Stimulated activated CD8-positive, alpha-beta memory T cell treated with anti-CD3 and anti-CD28 coated beads, Interleukin-7, amount 100 ng/mL, for 48 hours (primary cell): ENCODE data around the gene TMLHE.
A peak's percentile ranks its signal among the peaks of the same experiment; 100 is the strongest.
"Not testable (repeated sequence)": the region's sequence is repeated elsewhere in the genome, so short reads cannot be mapped to it uniquely, and the experiment has no call there.

Experiments used
- DNase-seq, 2 donors: peaks; one replicate each; pipeline ENCODE4 v3.0.0-alpha.2; 2020; ENCODE audit warnings: low read depth in 1 of 2; ENCODE audit errors: extremely low read depth in 1 of 2

The TMLHE gene

GRCh38 chrX:155612312-155613224, at the start of gene TMLHE, which contains the start of gene SPRY3:
TMLHE (minus strand) TSS chrX:155612952; CDS start chrX:155545276, 67,676 bp downstream.
SPRY3 (plus strand) TSS chrX:155612586.
- peak; percentile 39 to 47 for DNase-seq

GRCh38 chrX:155662282-155662681, 49.5 kb upstream of the TMLHE start:
- DNase-seq, result no peak

GRCh38 chrX:155645180-155645579, 32.4 kb upstream of the TMLHE start:
- no peak for DNase-seq

- no peak for DNase-seq
Measured at GRCh38 chrX:155643240-155643639, 30.5 kb upstream of the TMLHE start.

GRCh38 chrX:155641371-155641770, 28.6 kb upstream of the TMLHE start:
- not testable (repeated sequence) for DNase-seq

GRCh38 chrX:155637714-155638113, 25.0 kb upstream of the TMLHE start:
- no peak for DNase-seq

- DNase-seq, result not testable (repeated sequence)
Measured at GRCh38 chrX:155635019-155635418, 22.3 kb upstream of the TMLHE start.

GRCh38 chrX:155632431-155633100, 19.8 kb upstream of the TMLHE start:
- DNase-seq, result no peak

GRCh38 chrX:155620110-155620509, 7.4 kb upstream of the TMLHE start:
- not testable (repeated sequence) for DNase-seq

- no peak for DNase-seq
Measured at GRCh38 chrX:155615938-155616337, 3.2 kb upstream of the TMLHE start.

- DNase-seq, result no peak
Measured at GRCh38 chrX:155613927-155614559, 1.3 kb upstream of the TMLHE start.

GRCh38 chrX:155611302-155611701, 1.4 kb downstream of the TMLHE start:
- DNase-seq, result no peak

- no peak for DNase-seq
Measured at GRCh38 chrX:155592981-155593380, 19.8 kb downstream of the TMLHE start.

GRCh38 chrX:155592331-155592730, 20.4 kb downstream of the TMLHE start:
- no peak for DNase-seq

- no peak for DNase-seq
Measured at GRCh38 chrX:155577682-155578081, 35.1 kb downstream of the TMLHE start.

- no peak for DNase-seq
Measured at GRCh38 chrX:155563099-155563498, 49.7 kb downstream of the TMLHE start.

- DNase-seq, result no peak
Measured at GRCh38 chrX:155544881-155545280, 67.9 kb downstream of the TMLHE start.

- DNase-seq, result no peak
Measured at GRCh38 chrX:155535866-155536265, 76.9 kb downstream of the TMLHE start.

GRCh38 chrX:155534800-155535199, 78.0 kb downstream of the TMLHE start:
- DNase-seq, result no peak

- DNase-seq, result not testable (repeated sequence)
Measured at GRCh38 chrX:155527023-155527422, 85.7 kb downstream of the TMLHE start.

GRCh38 chrX:155514225-155514624, 98.5 kb downstream of the TMLHE start:
- no peak for DNase-seq
